Karpas-422 (cell line): Measurements from ENCODE around the gene HDAC3. TPM values are rescaled to one million over a fixed set of nuclear protein-coding genes. Genes with fewer than 3 reads are reported as not detected.

Experiments
- DNase-seq: peaks from one replicate; pipeline ENCODE4 v3.0.0-alpha.2; 2015
- H2AFZ ChIP-seq: fragments of 200-600 bp; sonication (generic); 2 replicates; pipeline ENCODE4 v1.6.1; 2014; ENCODE audit warnings: antibody characterized with exemption, low read length, mixed read lengths
- H3K27ac ChIP-seq: fragments of 200-600 bp; sonication (generic); 2 replicates; pipeline ENCODE4 v1.5.1; 2014; ENCODE audit warnings: mild to moderate bottlenecking, low read length, moderate library complexity
- H3K27me3 ChIP-seq: fragments of 200-600 bp; sonication (generic); 2 replicates; pipeline ENCODE4 v1.6.1; 2014; ENCODE audit warnings: low read length, mixed read lengths
- H3K36me3 ChIP-seq: fragments of 200-600 bp; sonication (generic); 2 replicates; pipeline ENCODE4 v1.6.1; 2014; ENCODE audit warnings: low read length, mixed read lengths; ENCODE audit not compliant: insufficient read depth
- H3K4me1 ChIP-seq: fragments of 200-600 bp; sonication (generic); 2 replicates; pipeline ENCODE4 v1.6.1; 2014; ENCODE audit warnings: mild to moderate bottlenecking, low read length, mixed read lengths
- H3K4me2 ChIP-seq: fragments of 200-600 bp; sonication (generic); 2 replicates; pipeline ENCODE4 v1.6.1; 2014; ENCODE audit warnings: low read length, low read depth, mild to moderate bottlenecking; ENCODE audit not compliant: poor library complexity, severe bottlenecking
- H3K4me3 ChIP-seq: fragments of 200-600 bp; sonication (generic); 2 replicates; pipeline ENCODE4 v1.5.1; 2014; ENCODE audit warnings: mild to moderate bottlenecking, antibody characterized with exemption, low read length, mixed read lengths
- H3K79me2 ChIP-seq: fragments of 200-600 bp; sonication (generic); 2 replicates; pipeline ENCODE4 v1.6.1; 2014; ENCODE audit warnings: mild to moderate bottlenecking, low read length, mixed read lengths
- H3K9ac ChIP-seq: fragments of 200-600 bp; sonication (generic); 2 replicates; pipeline ENCODE4 v1.6.0; 2014; ENCODE audit warnings: low read length
- H3K9me2 ChIP-seq: fragments of 200-600 bp; sonication (generic), shearing (Covaris generic); replicated peaks from 2 replicates; pipeline ENCODE4 v1.6.0; 2014; ENCODE audit warnings: mild to moderate bottlenecking, low read length, moderate library complexity; ENCODE audit not compliant: insufficient read depth
- H3K9me3 ChIP-seq: fragments of 300-700, 200-600 bp; sonication (generic); 2 replicates; pipeline ENCODE4 v1.6.1; 2014; ENCODE audit warnings: low read length, mixed read lengths
- H4K20me1 ChIP-seq: fragments of 200-600 bp; sonication (generic); 2 replicates; pipeline ENCODE4 v1.6.1; 2014; ENCODE audit warnings: mild to moderate bottlenecking, antibody characterized with exemption, low read length, low read depth; ENCODE audit not compliant: insufficient read depth
- total RNA-seq: library from RNA; depleted of rRNA; stranded (reverse); fragments of >200 nt; shearing (Covaris generic); gene quantifications from 2 replicates; pipeline ENCODE4 v1.2.3, GENCODE V29; 2014; ENCODE audit warnings: low replicate concordance

Gene HDAC3
- total RNA-seq, 1 experiment from 2014 or later: 128 TPM

- Histone ChIP-seq H3K9me3 (no peaks in the 10 kb centered on the region), H3K27ac (peak overlapping the region; percentile 77), H3K79me2 (peaks cover 95% of the 10 kb centered on the region), H4K20me1 (no peaks in the 10 kb centered on the region), H3K36me3 (peaks cover 5% of the 10 kb centered on the region; the same call in 1 of the 2 replicates), H3K9me2 (no peaks in the 10 kb centered on the region), H3K4me3 (no peak overlapping the region), H3K4me2 (peak overlapping the region; percentile 53), H2AFZ (no peak overlapping the region), H3K9ac (peak overlapping the region; percentile 19), H3K4me1 (peaks cover 74% of the 10 kb centered on the region), H3K27me3 (no peaks in the 10 kb centered on the region)
- peak; percentile 59 for DNase-seq
Measured at GRCh38 chr5:141598391-141599345, 38.0 kb downstream of the HDAC3 start.

- H3K4me3 ChIP-seq: no peak overlapping the region
- no peaks in the 10 kb centered on the region for H3K27me3 ChIP-seq
- H3K9me2 ChIP-seq: no peaks in the 10 kb centered on the region
- peaks cover 5% of the 10 kb centered on the region; the same call in 1 of the 2 replicates for H3K36me3 ChIP-seq
- H3K9ac ChIP-seq: no peak overlapping the region; the same call in 1 of the 2 replicates
- H3K9me3 ChIP-seq: no peaks in the 10 kb centered on the region
- peak overlapping the region; percentile 17 for H3K4me2 ChIP-seq
- H4K20me1 ChIP-seq: 0 out of 2 replicates have a peak, but pooled peaks cover 4% of the 10 kb centered on the region
- peak overlapping the region; percentile 77 for H3K27ac ChIP-seq
- no peak overlapping the region for H2AFZ ChIP-seq
- peaks cover 95% of the 10 kb centered on the region for H3K79me2 ChIP-seq
- no peak for DNase-seq
- peaks cover 74% of the 10 kb centered on the region for H3K4me1 ChIP-seq
Measured at GRCh38 chr5:141597814-141598213, 38.8 kb downstream of the HDAC3 start.

GRCh38 chr5:141597394-141597793 is 39.3 kb downstream of the HDAC3 start:
- H3K9me3 ChIP-seq: no peaks in the 10 kb centered on the region
- H3K9ac ChIP-seq: no peak overlapping the region; the same call in 1 of the 2 replicates
- peaks cover 95% of the 10 kb centered on the region for H3K79me2 ChIP-seq
- H3K27ac ChIP-seq: peak overlapping the region; percentile 77
- peak overlapping the region; percentile 17 for H3K4me2 ChIP-seq
- 0 out of 2 replicates have a peak, but pooled peaks cover 4% of the 10 kb centered on the region for H4K20me1 ChIP-seq
- no peak overlapping the region for H3K4me3 ChIP-seq
- DNase-seq: no peak
- H2AFZ ChIP-seq: no peak overlapping the region
- H3K9me2 ChIP-seq: no peaks in the 10 kb centered on the region
- H3K4me1 ChIP-seq: peaks cover 74% of the 10 kb centered on the region
- no peaks in the 10 kb centered on the region for H3K27me3 ChIP-seq
- H3K36me3 ChIP-seq: peaks cover 5% of the 10 kb centered on the region; the same call in 1 of the 2 replicates

- Histone ChIP-seq H3K27me3 (no peaks in the 10 kb centered on the region), H2AFZ (no peak overlapping the region), H3K36me3 (peaks cover 5% of the 10 kb centered on the region; the same call in 1 of the 2 replicates), H3K27ac (peak overlapping the region; percentile 77), H3K9me3 (no peaks in the 10 kb centered on the region), H4K20me1 (0 out of 2 replicates have a peak, but pooled peaks cover 4% of the 10 kb centered on the region), H3K4me2 (no peak overlapping the region), H3K9me2 (no peaks in the 10 kb centered on the region), H3K79me2 (peaks cover 94% of the 10 kb centered on the region), H3K4me1 (peaks cover 72% of the 10 kb centered on the region), H3K4me3 (no peak overlapping the region), H3K9ac (no peak overlapping the region)
- DNase-seq: no peak
Measured at GRCh38 chr5:141596867-141597266, 39.8 kb downstream of the HDAC3 start.

- H3K9me2 ChIP-seq: no peaks in the 10 kb centered on the region
- 0 out of 2 replicates have a peak, but pooled peaks cover 4% of the 10 kb centered on the region for H4K20me1 ChIP-seq
- no peaks in the 10 kb centered on the region for H3K9me3 ChIP-seq
- no peak overlapping the region for H2AFZ ChIP-seq
- H3K4me1 ChIP-seq: peaks cover 57% of the 10 kb centered on the region
- no peak overlapping the region for H3K9ac ChIP-seq
- H3K79me2 ChIP-seq: peaks cover 88% of the 10 kb centered on the region
- H3K4me2 ChIP-seq: no peak overlapping the region
- no peak for DNase-seq
- H3K36me3 ChIP-seq: peaks cover 32% of the 10 kb centered on the region
- no peaks in the 10 kb centered on the region for H3K27me3 ChIP-seq
- no peak overlapping the region for H3K4me3 ChIP-seq
- H3K27ac ChIP-seq: no peak overlapping the region
Measured at GRCh38 chr5:141590127-141590526, 46.5 kb downstream of the HDAC3 start.

DNA sequence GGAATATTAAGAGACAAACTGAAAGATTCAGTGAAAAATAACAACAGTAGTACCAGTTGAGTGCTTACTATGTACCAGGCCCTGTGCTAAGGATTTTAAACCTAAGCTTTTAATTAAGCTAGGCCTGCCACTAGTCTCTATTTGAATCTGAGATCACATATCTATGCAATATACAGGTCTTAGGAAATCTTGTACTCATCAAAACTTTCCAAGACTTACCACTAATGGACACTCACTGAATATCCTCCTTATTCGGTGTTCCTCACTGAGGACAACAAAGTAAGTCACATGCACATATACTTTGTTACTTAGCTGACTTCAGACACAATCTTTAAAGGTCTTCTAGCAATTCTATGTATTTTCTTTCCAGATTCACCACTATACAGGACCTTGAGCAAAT is 50.4 kb downstream of the HDAC3 start:
- DNase-seq: no peak
- no peak overlapping the region for H3K9ac ChIP-seq
- no peaks in the 10 kb centered on the region for H3K9me3 ChIP-seq

DNA sequence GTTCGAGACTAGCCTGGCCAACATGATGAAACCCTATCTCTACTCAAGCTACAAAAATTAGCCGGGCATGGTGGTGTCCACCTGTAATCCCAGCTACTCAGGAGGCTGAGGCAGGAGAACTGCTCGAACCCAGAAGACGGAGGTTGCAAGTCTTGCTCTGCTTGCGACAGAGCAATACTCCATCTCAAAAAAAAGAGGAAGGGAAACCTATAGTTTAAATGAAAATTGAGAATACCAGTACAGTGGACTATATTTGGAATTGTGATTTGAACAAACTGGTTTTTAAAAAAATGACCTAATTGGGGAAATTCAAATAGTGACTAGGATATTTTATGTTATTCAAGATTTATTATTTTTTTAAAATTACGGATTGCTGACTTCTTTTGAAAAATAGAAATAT is 51.1 kb downstream of the HDAC3 start:
- H3K27me3 ChIP-seq: no peaks in the 10 kb centered on the region
- H3K9me2 ChIP-seq: no peaks in the 10 kb centered on the region
- H2AFZ ChIP-seq: no peak overlapping the region
- H4K20me1 ChIP-seq: no peaks in the 10 kb centered on the region
- H3K27ac ChIP-seq: peak overlapping the region; percentile 63; the same call in 1 of the 2 replicates
- peaks cover 32% of the 10 kb centered on the region for H3K4me1 ChIP-seq
- no peak overlapping the region for H3K4me3 ChIP-seq
- no peak overlapping the region for H3K9ac ChIP-seq
- no peak for DNase-seq
- H3K4me2 ChIP-seq: peak overlapping the region; percentile 4
- H3K9me3 ChIP-seq: no peaks in the 10 kb centered on the region
- peaks cover 45% of the 10 kb centered on the region for H3K79me2 ChIP-seq
- peaks cover 62% of the 10 kb centered on the region for H3K36me3 ChIP-seq

More for the DNA sequence above, 50.4 kb downstream of the HDAC3 start:
- H3K4me3 ChIP-seq: no peak overlapping the region
- H3K36me3 ChIP-seq: peaks cover 56% of the 10 kb centered on the region
- no peaks in the 10 kb centered on the region for H3K27me3 ChIP-seq
- H3K79me2 ChIP-seq: peaks cover 52% of the 10 kb centered on the region
- H4K20me1 ChIP-seq: no peaks in the 10 kb centered on the region
- H3K4me2 ChIP-seq: peak overlapping the region; percentile 4
- no peaks in the 10 kb centered on the region for H3K9me2 ChIP-seq
- peaks cover 35% of the 10 kb centered on the region for H3K4me1 ChIP-seq
- H2AFZ ChIP-seq: no peak overlapping the region
- peak overlapping the region; percentile 63; the same call in 1 of the 2 replicates for H3K27ac ChIP-seq

DNA sequence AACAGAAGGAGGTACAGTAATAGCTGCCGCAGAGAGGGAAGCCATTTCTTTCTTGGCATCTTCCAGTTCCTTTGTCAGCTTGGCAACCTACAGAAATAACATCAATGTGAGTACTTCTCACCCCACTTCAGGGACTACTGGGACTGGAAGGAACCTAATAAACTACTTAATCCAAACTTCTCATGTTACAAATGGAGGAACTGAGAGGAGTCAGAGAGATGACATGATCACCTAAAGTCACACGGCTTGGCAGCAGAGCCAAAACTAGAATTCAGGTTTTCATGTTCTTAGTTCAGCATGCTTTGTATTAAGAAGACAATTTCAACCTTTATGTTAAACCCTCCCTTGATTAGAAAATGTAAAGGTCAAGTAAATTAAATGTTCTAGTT is 62.5 kb downstream of the HDAC3 start:
- no peaks in the 10 kb centered on the region for H3K9me2 ChIP-seq
- peak overlapping the region; percentile 69 for H3K27ac ChIP-seq
- H3K4me1 ChIP-seq: peaks cover 47% of the 10 kb centered on the region
- H3K9ac ChIP-seq: no peak overlapping the region
- no peak overlapping the region for H3K4me2 ChIP-seq
- no peaks in the 10 kb centered on the region for H4K20me1 ChIP-seq
- H3K4me3 ChIP-seq: no peak overlapping the region
- H3K79me2 ChIP-seq: peaks cover 5% of the 10 kb centered on the region; the same call in 1 of the 2 replicates
- no peaks in the 10 kb centered on the region for H3K9me3 ChIP-seq
- no peaks in the 10 kb centered on the region for H3K27me3 ChIP-seq
- no peak overlapping the region for H2AFZ ChIP-seq
- peaks cover 72% of the 10 kb centered on the region for H3K36me3 ChIP-seq
- no peak for DNase-seq
